ENCODE measurements around the gene STRA6. TPM values are rescaled to one million over a fixed set of nuclear protein-coding genes. Genes with fewer than 3 reads are reported as not detected.

Gene STRA6
- total RNA-seq, 1 donor, result not detected

- no peak overlapping the region for H3K4me3 ChIP-seq (ENCODE audit: low read length)
- no peaks in the 10 kb centered on the region for H3K27me3 ChIP-seq (ENCODE audit: insufficient read depth, low read length)
- no peaks in the 10 kb centered on the region for H3K4me1 ChIP-seq (ENCODE audit: insufficient read depth, low read length)
- H3K9me3 ChIP-seq (ENCODE audit: low read depth, low read length), result no peaks in the 10 kb centered on the region
Measured at GRCh38 chr15:74201710-74202420, 722 bp downstream of the STRA6 start.

GRCh38 chr15:74200871-74201419 lies 1.6 kb downstream of the STRA6 start:
- no peaks in the 10 kb centered on the region for H3K9me3 ChIP-seq (ENCODE audit: low read depth, low read length)
- H3K27me3 ChIP-seq (ENCODE audit: insufficient read depth, low read length), result no peaks in the 10 kb centered on the region
- no peak overlapping the region for H3K4me3 ChIP-seq (ENCODE audit: low read length)
- no peaks in the 10 kb centered on the region for H3K4me1 ChIP-seq (ENCODE audit: insufficient read depth, low read length)

- Histone ChIP-seq H3K4me1 (ENCODE audit: insufficient read depth, low read length) (no peaks in the 10 kb centered on the region), H3K9me3 (ENCODE audit: low read depth, low read length) (no peaks in the 10 kb centered on the region), H3K27me3 (ENCODE audit: insufficient read depth, low read length) (no peaks in the 10 kb centered on the region), H3K4me3 (ENCODE audit: low read length) (no peak overlapping the region)
Measured at GRCh38 chr15:74200412-74200815, 2.2 kb downstream of the STRA6 start.

DNA sequence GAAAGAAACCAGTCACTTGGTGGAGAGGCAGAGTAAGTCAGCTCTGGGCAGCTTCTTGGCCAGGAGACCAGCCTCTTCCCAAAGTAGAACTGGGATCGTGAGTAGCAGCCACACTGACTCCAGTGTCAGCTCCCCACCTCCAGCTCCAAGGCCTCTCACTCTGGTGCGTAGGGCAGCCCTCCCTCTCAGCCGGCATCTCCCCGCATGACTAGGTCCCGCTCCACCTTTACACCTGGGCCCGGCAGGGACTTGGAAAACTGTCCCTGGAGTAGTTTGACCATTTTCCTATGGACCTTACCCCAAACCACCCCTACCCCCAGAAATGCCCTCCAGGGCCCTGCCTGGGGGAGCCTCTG lies 3.3 kb downstream of the STRA6 start:
- Histone ChIP-seq H3K9me3 (ENCODE audit: low read depth, low read length) (no peaks in the 10 kb centered on the region), H3K4me1 (ENCODE audit: insufficient read depth, low read length) (no peaks in the 10 kb centered on the region), H3K4me3 (ENCODE audit: low read length) (no peak overlapping the region), H3K27me3 (ENCODE audit: insufficient read depth, low read length) (no peaks in the 10 kb centered on the region)

GRCh38 chr15:74197176-74197965 lies 5.2 kb downstream of the STRA6 start:
- H3K27me3 ChIP-seq (ENCODE audit: insufficient read depth, low read length), result no peaks in the 10 kb centered on the region
- H3K4me3 ChIP-seq (ENCODE audit: low read length), result no peak overlapping the region
- no peaks in the 10 kb centered on the region for H3K9me3 ChIP-seq (ENCODE audit: low read depth, low read length)
- no peaks in the 10 kb centered on the region for H3K4me1 ChIP-seq (ENCODE audit: insufficient read depth, low read length)

DNA sequence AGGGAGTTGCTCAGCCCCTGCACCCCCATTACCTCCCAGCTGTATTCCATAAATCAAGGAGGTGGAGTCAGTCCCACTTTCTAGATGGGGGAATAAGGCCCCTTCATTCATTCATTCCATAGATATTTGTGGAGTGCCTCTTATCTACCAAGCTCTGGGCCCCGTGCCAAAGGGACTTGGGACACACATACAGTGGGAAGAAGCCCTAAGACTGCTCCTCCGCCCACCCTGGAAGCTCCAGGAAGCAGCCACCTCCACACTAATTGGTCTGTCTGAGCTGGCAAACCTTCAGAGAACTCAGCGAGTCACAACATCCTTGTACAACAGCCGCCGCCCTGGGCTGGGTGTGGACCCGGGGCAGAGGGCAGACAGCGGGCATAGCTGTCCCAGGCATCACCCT lies 6.4 kb downstream of the STRA6 start:
- H3K9me3 ChIP-seq (ENCODE audit: low read depth, low read length), result no peaks in the 10 kb centered on the region
- no peak overlapping the region for H3K4me3 ChIP-seq (ENCODE audit: low read length)
- H3K4me1 ChIP-seq (ENCODE audit: insufficient read depth, low read length), result no peaks in the 10 kb centered on the region
- no peaks in the 10 kb centered on the region for H3K27me3 ChIP-seq (ENCODE audit: insufficient read depth, low read length)

- H3K9me3 ChIP-seq (ENCODE audit: low read depth, low read length), result no peaks in the 10 kb centered on the region
- H3K4me3 ChIP-seq (ENCODE audit: low read length), result no peak overlapping the region
- no peaks in the 10 kb centered on the region for H3K4me1 ChIP-seq (ENCODE audit: insufficient read depth, low read length)
- H3K27me3 ChIP-seq (ENCODE audit: insufficient read depth, low read length), result no peaks in the 10 kb centered on the region
Measured at GRCh38 chr15:74194572-74195559, 7.7 kb downstream of the STRA6 start.

GRCh38 chr15:74193905-74194304 lies 8.7 kb downstream of the STRA6 start:
- Histone ChIP-seq H3K4me1 (ENCODE audit: insufficient read depth, low read length) (no peaks in the 10 kb centered on the region), H3K27me3 (ENCODE audit: insufficient read depth, low read length) (no peaks in the 10 kb centered on the region), H3K4me3 (ENCODE audit: low read length) (no peak overlapping the region), H3K9me3 (ENCODE audit: low read depth, low read length) (no peaks in the 10 kb centered on the region)

- Histone ChIP-seq H3K9me3 (ENCODE audit: low read depth, low read length) (no peaks in the 10 kb centered on the region), H3K4me3 (ENCODE audit: low read length) (no peak overlapping the region), H3K27me3 (ENCODE audit: insufficient read depth, low read length) (no peaks in the 10 kb centered on the region), H3K4me1 (ENCODE audit: insufficient read depth, low read length) (no peaks in the 10 kb centered on the region)
Measured at GRCh38 chr15:74193299-74193718, 9.3 kb downstream of the STRA6 start.

- no peak overlapping the region for H3K4me3 ChIP-seq (ENCODE audit: low read length)
- no peaks in the 10 kb centered on the region for H3K27me3 ChIP-seq (ENCODE audit: insufficient read depth, low read length)
- no peaks in the 10 kb centered on the region for H3K4me1 ChIP-seq (ENCODE audit: insufficient read depth, low read length)
- H3K9me3 ChIP-seq (ENCODE audit: low read depth, low read length), result no peaks in the 10 kb centered on the region
Measured at GRCh38 chr15:74192751-74193150, 9.8 kb downstream of the STRA6 start.

GRCh38 chr15:74191798-74192197 lies 10.8 kb downstream of the STRA6 start:
- Histone ChIP-seq H3K9me3 (ENCODE audit: low read depth, low read length) (no peaks in the 10 kb centered on the region), H3K27me3 (ENCODE audit: insufficient read depth, low read length) (no peaks in the 10 kb centered on the region), H3K4me1 (ENCODE audit: insufficient read depth, low read length) (no peaks in the 10 kb centered on the region), H3K4me3 (ENCODE audit: low read length) (no peak overlapping the region)

- no peaks in the 10 kb centered on the region for H3K9me3 ChIP-seq (ENCODE audit: low read depth, low read length)
- H3K27me3 ChIP-seq (ENCODE audit: insufficient read depth, low read length), result no peaks in the 10 kb centered on the region
- H3K4me3 ChIP-seq (ENCODE audit: low read length), result no peak overlapping the region
- no peaks in the 10 kb centered on the region for H3K4me1 ChIP-seq (ENCODE audit: insufficient read depth, low read length)
Measured at GRCh38 chr15:74188216-74188615, 14.4 kb downstream of the STRA6 start.

- no peaks in the 10 kb centered on the region for H3K4me1 ChIP-seq (ENCODE audit: insufficient read depth, low read length)
- no peak overlapping the region for H3K4me3 ChIP-seq (ENCODE audit: low read length)
- H3K9me3 ChIP-seq (ENCODE audit: low read depth, low read length), result no peaks in the 10 kb centered on the region
- H3K27me3 ChIP-seq (ENCODE audit: insufficient read depth, low read length), result no peaks in the 10 kb centered on the region
Measured at GRCh38 chr15:74185710-74186348, 16.8 kb downstream of the STRA6 start.

- H3K27me3 ChIP-seq (ENCODE audit: insufficient read depth, low read length), result no peaks in the 10 kb centered on the region
- H3K4me3 ChIP-seq (ENCODE audit: low read length), result no peak overlapping the region
- H3K4me1 ChIP-seq (ENCODE audit: insufficient read depth, low read length), result no peaks in the 10 kb centered on the region
- no peaks in the 10 kb centered on the region for H3K9me3 ChIP-seq (ENCODE audit: low read depth, low read length)
Measured at GRCh38 chr15:74184582-74185091, 17.9 kb downstream of the STRA6 start.
